ENCODE data around the gene TBC1D9.

TBC1D9 gene

DNA sequence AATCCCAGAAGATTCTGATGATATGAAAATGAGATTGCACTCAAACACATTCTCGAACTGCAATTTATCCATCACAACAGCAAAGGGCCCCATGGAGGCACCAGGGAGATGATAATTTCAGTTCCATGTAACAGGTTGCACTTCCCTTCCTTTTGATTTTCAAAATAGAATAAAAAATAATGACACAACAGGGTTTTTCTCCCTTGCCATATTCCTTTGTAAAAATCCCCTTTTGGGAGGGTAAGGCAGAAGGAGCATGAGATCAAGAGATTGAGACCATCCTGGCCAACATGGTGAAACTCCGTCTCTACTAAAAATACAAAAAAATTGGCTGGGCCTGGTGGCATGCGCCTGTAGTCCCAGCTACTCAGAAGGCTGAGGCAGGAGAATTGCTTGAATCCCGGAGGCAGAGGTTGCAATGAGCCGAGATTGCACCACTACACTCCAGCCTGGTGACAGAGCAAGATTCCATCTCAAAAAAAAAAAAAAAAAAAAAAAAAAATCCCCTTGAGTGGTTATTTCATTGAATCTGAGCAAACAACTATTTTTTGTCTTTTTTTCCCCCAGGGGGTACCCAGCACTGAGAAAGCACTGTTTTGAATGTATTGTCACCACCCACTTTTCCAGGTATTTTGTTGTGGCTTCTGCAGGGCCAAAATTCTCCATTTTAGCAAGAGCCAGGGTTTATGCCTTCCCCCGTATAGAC is 26.7 kb downstream of the TBC1D9 start:
- Histone ChIP-seq H3K36me3 (no peaks in the 10 kb centered on the region), H3K27me3 (ENCODE audit: insufficient read depth, low read depth, severe bottlenecking) (no peaks in the 10 kb centered on the region), H3K9me3 (ENCODE audit: severe bottlenecking) (no peaks in the 10 kb centered on the region), H3K27ac (no peak overlapping the region), H3K4me3 (ENCODE audit: low read depth, low read length) (no peak overlapping the region)
- DNase-seq = no peak
- TF ChIP-seq CTCF (IDR thresholded peaks at IDR 0.05; ENCODE audit: low read depth, low read length) = no peak

- Histone ChIP-seq H3K27me3 (ENCODE audit: insufficient read depth, low read depth, severe bottlenecking) (no peaks in the 10 kb centered on the region), H3K9me3 (ENCODE audit: severe bottlenecking) (no peaks in the 10 kb centered on the region), H3K36me3 (no peaks in the 10 kb centered on the region), H3K27ac (no peak overlapping the region), H3K4me3 (ENCODE audit: low read depth, low read length) (no peak overlapping the region)
- TF ChIP-seq CTCF (IDR thresholded peaks at IDR 0.05; ENCODE audit: low read depth, low read length) = no peak
- DNase-seq = no peak
These were observed 29.2 kb downstream of the TBC1D9 start for GRCh38 chr4:140726776-140727500.

DNA sequence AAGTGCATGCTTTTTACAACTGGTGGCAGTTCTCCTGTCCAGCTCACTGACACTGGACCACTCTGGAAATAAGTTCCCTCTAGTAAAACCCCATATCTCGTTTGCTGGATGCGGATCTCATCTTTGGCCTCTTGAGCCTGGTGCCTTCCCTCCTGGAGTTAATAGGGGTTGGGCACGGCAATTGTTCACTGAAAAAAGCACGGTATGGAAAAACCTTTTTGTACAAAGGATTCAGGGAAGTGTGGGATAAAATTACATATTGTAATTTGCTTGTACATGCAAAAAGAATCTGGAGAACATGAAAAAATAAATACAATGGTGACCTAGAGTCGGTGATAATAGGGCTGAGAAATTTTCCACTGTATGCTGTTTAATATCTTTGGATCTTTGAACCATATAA is 30.6 kb downstream of the TBC1D9 start:
- H3K36me3 ChIP-seq = no peaks in the 10 kb centered on the region; the same call in 1 of the 2 replicates
- no peaks in the 10 kb centered on the region for H3K27me3 ChIP-seq (ENCODE audit: insufficient read depth, low read depth, severe bottlenecking)
- no peak for DNase-seq
- no peak overlapping the region for H3K27ac ChIP-seq
- no peak overlapping the region for H3K4me3 ChIP-seq (ENCODE audit: low read depth, low read length)
- no peak for TF ChIP-seq CTCF (IDR thresholded peaks at IDR 0.05; ENCODE audit: low read depth, low read length)
- H3K9me3 ChIP-seq (ENCODE audit: severe bottlenecking) = no peaks in the 10 kb centered on the region

DNA sequence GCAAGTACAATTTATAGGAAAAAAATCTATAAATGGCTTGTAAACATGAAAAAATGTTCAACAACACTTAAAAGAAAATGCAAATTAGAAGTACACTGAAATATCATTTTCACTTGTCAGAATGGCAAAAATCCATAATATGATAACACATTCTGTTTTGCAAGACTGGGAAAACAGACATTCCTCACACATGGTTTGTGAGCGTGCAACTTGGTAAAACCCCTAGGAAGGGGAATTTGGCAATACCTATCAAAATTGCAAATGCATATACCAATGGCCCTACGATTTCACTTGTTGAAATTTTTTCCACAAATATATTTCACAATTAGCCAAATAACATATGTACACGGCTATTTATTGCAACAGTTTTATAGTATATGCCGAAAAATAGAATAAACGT is 31.4 kb downstream of the TBC1D9 start:
- Histone ChIP-seq H3K4me3 (ENCODE audit: low read depth, low read length) (no peak overlapping the region), H3K27me3 (ENCODE audit: insufficient read depth, low read depth, severe bottlenecking) (no peaks in the 10 kb centered on the region), H3K36me3 (no peaks in the 10 kb centered on the region; the same call in 1 of the 2 replicates), H3K27ac (no peak overlapping the region), H3K9me3 (ENCODE audit: severe bottlenecking) (no peaks in the 10 kb centered on the region)
- TF ChIP-seq CTCF (IDR thresholded peaks at IDR 0.05; ENCODE audit: low read depth, low read length) = no peak
- DNase-seq = no peak

- Histone ChIP-seq H3K27me3 (ENCODE audit: insufficient read depth, low read depth, severe bottlenecking) (no peaks in the 10 kb centered on the region), H3K4me3 (ENCODE audit: low read depth, low read length) (no peak overlapping the region), H3K36me3 (no peaks in the 10 kb centered on the region; the same call in 1 of the 2 replicates), H3K9me3 (ENCODE audit: severe bottlenecking) (no peaks in the 10 kb centered on the region), H3K27ac (no peak overlapping the region)
- no peak for TF ChIP-seq CTCF (IDR thresholded peaks at IDR 0.05; ENCODE audit: low read depth, low read length)
- DNase-seq = no peak
These were observed 35.5 kb downstream of the TBC1D9 start for GRCh38 chr4:140720387-140721304.

Measured in WERI-Rb-1 (cell line).